ENCODE results near the gene BRICD5.
A peak's percentile ranks its signal among the peaks of the same experiment; 100 is the strongest.
"Not testable (repeated sequence)": the region's sequence is repeated elsewhere in the genome, so short reads cannot be mapped to it uniquely, and the experiment has no call there.

The BRICD5 gene

DNA sequence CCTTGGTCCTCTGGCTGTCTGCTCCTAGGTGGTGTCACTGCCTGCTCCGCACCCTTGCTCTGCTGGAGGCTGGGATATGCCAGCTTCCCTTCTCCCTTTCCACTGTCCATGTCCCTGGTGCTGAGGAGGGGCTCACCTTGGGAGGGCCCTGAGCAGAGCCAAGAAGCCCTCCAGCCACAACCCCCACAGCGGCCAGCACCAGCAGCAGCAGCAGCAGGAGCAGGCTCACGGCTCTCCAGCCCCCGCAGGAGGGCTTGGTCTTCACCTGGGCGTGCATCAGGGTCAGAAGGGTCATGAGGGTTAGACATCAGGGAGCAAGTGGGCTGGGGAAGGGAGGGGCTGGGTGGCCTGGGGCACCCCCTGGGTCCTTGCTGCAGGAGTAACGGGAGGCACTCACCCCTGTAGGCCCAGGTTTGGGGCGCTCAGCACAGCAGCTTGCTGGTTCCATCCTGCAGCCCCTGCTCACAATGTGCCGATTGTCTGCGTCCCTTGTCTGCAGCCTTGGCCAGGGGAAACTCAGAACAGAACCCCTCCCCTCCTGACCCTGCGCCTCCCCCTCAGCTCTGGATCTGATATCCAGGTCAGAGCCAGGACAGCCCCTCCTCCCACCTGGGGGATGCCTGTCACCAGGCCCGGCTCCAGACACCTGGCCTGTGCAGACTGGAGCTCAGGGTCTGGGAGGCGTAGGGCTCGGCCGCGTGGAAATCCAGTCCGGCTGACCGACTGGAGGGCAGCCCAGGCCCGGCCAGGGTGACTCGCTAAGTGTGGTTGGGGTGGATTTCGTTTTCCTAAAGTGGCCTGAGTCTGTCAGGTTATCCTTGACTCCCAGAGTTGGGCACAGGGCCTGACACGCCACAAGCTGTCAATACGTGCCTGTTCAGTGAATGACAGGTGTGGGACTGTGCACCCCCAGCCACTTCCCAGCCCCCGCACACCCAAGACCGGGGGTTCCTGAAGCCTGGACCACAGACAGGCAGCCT lies at the start of gene BRICD5:
TSS of gene BRICD5 (minus strand) at position 478 of the 980 bp plus-strand sequence. CDS start at position 448, 30 bp downstream.
- DNase-seq: no peak

DNA sequence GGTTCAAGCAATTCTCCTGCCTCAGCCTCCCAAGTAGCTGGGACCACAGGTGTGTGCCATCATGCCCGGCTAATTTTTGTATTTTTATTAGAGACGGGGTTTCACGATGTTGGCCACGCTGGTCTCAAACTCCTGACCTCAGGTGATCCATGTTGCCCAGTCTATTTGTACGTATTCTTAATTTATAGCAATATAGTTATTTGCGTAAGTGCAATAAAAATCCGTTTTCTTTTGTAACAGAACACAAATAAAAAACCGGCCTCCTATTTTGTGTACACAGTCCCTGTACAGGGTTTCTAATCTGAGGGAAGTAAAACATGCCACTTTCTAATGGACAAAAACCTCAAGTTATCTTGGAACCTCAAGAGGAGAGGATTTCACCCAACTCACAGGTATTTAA lies 49.6 kb upstream of the BRICD5 start:
- no peak for DNase-seq

GRCh38 chr16:2258530-2258929 lies 47.9 kb upstream of the BRICD5 start:
- not testable (repeated sequence) for DNase-seq

- no peak for DNase-seq
These were observed 47.1 kb upstream of the BRICD5 start for GRCh38 chr16:2257726-2258125.

DNA sequence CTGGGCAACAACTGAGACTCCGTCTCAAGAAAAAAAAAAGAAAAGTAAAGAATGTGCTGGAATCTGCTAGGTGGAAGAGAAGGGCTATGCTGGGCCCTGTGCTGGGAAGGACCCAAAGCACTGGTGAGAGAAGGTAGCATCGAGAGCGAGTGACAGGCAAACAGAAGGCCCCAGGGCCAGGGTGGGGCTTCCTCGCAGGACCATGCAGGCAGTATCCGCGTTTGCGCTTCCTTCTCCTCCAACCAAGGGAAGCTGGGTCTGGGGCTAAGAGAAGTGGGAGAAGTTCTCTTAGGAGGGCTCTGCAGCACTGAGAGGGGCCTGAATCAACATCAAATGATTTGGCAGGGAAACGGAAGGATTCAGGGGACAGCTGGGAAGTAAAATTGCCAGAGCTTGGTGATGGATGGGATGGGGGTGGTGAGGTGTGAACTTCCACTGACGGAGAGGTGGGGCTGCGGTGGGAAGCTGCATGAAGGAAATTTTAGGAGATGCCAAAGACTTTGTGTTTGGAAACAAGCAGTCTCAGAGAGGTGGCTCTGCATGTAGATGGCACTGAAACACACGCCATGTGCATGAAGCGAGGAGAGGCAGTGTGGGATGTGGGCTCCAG lies 46.0 kb upstream of the BRICD5 start:
- DNase-seq: no peak

DNA sequence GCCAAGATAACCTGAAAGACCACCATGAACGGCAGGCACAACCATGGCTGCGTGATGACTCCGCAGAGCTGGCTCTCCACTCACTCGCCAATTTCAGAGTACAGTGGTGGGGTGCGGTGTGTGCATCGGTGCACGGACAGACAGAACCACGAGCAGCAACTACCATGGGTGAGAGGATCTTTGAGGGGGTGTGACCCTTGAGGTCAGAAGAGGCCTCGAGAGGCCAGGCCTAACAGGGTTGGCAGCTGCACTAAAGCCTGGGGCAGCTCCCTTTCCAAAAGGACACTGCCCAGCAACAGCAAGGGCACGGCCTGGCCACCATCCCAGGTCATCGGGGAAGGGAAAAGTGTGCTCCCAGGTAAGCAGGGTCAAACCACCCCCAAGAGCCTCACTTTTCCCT lies 42.6 kb upstream of the BRICD5 start:
- DNase-seq: no peak

GRCh38 chr16:2252806-2253148 lies 42.1 kb upstream of the BRICD5 start:
- DNase-seq: no peak

DNA sequence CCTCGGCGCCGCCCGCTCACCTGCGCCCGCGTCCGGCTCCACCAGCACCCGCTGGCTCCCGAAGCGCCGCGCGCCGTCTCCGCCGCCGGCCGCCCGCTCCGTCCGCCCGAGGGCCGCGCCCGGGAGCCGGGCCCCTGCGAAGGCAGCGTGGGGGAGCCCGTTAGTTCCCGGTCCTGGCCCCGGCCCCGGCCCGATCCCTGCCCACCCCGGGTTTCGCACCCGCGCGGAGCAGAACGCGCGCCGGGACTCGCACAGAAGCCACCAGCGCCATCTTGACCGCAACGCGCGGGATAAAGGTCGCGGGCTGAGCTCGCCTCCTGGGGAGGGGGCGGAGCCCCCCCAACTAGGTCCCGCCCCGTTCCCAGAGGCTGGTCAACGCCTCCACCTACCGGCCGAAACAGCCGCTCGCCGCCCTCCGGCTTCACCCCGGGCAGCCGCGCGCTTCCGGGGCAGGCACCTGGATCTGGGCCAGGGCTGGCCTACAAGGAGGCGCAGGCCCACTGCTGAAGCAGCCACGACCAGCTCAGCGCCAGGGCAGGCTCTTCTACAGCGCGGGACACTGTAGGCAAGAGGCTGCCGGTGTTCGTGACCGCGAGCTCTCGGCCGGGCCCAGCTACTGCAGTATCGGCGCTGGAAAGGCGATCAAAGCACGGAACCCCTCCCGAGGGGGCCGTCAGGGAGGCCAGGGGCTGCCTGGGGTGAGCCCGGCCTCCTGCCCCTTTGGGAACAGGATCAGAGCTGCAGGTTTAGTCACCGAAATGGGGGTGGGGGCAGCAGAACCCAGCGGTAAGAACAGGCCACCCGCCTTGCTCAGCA lies 40.8 kb upstream of the BRICD5 start, which contains the start of gene ECI1:
TSS of gene ECI1 (minus strand) at position 292 of the 816 bp plus-strand sequence. CDS start at position 271, 21 bp downstream.
- peak; percentile 94 for DNase-seq

- DNase-seq: peak; percentile 58
These were observed 40.1 kb upstream of the BRICD5 start for GRCh38 chr16:2250652-2251295.

GRCh38 chr16:2246301-2246885 lies 35.7 kb upstream of the BRICD5 start:
- no peak for DNase-seq

GRCh38 chr16:2244926-2245795 lies 34.5 kb upstream of the BRICD5 start:
- DNase-seq: no peak

DNA sequence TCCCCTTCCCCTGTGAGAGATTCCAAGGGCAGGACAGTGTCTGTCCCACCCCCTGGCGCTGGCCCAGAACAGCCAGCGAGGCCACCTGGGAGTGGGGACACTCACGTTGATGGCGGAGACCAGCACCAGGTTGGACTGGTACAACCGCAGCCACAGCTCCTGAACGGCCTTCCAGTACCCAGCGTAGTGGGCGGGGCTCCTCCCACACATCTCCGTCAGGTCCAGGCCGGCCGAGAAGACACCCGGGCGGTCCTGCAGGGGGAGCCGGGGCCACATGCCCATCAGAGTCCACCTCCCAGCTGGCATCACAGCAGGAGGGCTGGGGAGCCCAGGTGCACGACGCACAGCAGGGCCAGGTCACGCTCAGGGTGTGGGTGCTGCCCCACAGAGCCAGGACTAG lies 33.6 kb upstream of the BRICD5 start:
- no peak for DNase-seq

GRCh38 chr16:2243781-2244180 lies 33.1 kb upstream of the BRICD5 start:
- DNase-seq: no peak

GRCh38 chr16:2243031-2243528 lies 32.4 kb upstream of the BRICD5 start:
- DNase-seq: peak; percentile 11

DNA sequence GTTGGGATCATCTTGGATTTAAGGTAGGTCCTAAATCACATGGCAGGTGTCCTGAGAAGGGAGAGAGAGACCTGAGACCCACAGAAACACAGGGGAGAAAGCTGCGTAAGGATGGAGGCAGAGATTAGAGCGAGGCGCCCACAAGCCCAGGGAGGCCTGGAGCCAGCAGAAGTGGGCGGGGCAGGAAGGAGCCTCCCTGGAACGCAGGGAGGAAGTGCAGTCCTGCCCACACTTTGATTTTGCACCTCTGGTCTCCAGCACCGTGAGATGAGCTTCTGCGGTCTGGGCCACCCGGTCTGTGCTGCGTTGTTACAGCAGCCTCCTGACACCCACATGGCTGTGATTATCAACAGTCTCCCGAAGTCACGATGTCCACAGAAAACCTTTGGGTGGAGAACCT lies 31.9 kb upstream of the BRICD5 start:
- no peak for DNase-seq

DNA sequence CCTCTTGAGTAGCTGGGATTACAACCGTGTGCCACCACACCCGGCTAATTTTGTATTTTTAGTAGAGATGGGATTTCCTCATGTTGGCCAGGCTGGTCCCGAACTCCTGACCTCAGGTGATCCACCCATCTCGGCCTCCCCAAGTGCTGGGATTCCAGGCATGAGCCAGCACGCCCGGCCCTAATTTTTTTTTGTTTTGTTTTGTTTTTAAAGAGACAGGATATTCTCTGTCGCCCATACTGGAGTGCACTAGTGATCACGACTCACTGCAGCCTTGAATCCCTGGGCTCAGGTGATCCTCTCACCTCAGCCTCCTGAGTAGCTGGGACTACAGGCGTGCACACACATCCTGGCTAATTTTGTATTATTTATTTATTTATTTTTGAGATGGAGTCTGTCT lies 29.7 kb upstream of the BRICD5 start:
- DNase-seq: not testable (repeated sequence)

GRCh38 chr16:2238838-2239675 lies 28.4 kb upstream of the BRICD5 start:
- no peak for DNase-seq

DNA sequence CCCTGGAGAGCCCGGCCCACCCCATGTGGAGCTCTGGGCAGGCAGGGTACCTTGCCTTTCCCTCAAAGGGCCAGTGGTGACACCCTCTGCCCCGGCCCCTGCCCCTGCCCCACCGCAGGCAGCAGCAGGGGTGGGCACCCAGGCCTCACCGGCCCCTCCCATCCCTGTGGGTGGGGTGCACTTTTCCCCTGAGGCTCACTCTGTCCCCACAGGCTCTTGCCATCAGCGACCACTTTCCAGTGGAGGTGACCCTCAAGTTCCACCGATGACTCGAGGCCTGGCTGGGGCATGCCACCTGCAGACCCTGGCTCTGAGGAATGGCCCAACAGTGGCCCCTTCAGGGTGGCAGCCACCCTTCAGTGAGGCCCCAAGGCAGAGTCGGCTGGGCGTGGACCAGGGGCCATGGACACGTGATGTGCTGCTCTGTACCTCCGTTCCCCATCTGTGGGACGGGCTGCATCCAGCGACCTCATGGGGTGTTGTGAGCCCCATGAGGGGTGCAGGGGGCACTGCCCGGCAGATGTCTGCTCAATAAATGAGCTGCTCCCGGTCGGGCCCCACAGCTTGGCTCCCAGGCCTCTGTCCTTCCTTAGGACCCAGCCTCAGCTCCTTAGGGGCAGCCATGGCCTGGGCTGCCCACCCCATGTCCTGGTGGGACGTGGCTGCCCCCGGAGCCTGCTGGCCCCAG lies 27.6 kb upstream of the BRICD5 start:
- peak; percentile 10 for DNase-seq

DNA sequence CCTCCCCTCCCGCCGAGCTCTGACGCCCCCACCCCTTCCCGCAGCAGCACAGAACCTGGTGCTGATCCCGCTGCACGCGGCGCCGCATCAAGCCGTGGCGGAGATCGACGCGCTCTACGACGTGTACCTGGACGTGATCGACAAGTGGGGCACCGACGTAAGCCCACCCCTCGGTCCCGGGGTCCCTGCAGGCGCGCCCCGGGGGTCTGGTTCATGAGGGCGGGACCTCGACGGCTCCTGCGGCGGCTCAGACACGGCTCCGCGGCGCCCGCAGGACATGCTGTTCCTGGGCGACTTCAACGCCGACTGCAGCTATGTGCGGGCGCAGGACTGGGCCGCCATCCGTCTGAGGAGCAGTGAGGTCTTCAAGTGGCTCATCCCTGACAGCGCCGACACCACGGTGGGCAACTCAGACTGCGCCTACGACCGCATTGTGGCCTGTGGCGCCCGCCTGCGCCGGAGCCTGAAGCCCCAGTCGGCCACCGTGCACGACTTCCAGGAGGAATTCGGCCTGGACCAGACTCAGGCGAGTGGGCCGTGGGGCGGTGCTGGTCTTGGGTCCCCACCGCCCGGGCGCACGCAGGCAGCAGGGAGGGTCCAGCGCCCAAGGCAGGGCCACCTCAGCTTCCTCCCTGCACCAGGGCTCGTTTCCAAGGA lies 27.0 kb upstream of the BRICD5 start:
- DNase-seq: no peak

All from hematopoietic multipotent progenitor cell treated with erythropoietin and hydrocortisone succinate and interleukin-3 and kit ligand, for 8 days (in vitro differentiated cells).